ENCODE measurements around the gene CBX8.

- TF ChIP-seq, protein P1, sequence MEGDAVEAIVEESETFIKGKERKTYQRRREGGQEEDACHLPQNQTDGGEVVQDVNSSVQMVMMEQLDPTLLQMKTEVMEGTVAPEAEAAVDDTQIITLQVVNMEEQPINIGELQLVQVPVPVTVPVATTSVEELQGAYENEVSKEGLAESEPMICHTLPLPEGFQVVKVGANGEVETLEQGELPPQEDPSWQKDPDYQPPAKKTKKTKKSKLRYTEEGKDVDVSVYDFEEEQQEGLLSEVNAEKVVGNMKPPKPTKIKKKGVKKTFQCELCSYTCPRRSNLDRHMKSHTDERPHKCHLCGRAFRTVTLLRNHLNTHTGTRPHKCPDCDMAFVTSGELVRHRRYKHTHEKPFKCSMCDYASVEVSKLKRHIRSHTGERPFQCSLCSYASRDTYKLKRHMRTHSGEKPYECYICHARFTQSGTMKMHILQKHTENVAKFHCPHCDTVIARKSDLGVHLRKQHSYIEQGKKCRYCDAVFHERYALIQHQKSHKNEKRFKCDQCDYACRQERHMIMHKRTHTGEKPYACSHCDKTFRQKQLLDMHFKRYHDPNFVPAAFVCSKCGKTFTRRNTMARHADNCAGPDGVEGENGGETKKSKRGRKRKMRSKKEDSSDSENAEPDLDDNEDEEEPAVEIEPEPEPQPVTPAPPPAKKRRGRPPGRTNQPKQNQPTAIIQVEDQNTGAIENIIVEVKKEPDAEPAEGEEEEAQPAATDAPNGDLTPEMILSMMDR (conservative IDR thresholded peaks at IDR 0.05 in 1 of 2, IDR thresholded peaks at IDR 0.05 in 1 of 2; ENCODE audit: extremely low read depth in 1 of 2, insufficient read depth in 1 of 2, low read depth in 1 of 2, low read length in 2 of 2): peak; percentile 31 to 62
- TF ChIP-seq EZH2 (IDR thresholded peaks at IDR 0.05; ENCODE audit: borderline replicate concordance, low read length): peak; percentile 97
These were observed 6.7 kb downstream of the CBX8 start for GRCh38 chr17:79789943-79790804.

Measured in mammary epithelial cell (primary cell).